CD4-positive, alpha-beta T cell (primary cell): Measurements from ENCODE around the gene NUDT9. TPM values are rescaled to one million over a fixed set of nuclear protein-coding genes. Genes with fewer than 3 reads are reported as not detected.

Experiments used
- ATAC-seq: fragments of 200-7000 bp; cut with Tn5 transposase; one replicate; pipeline ENCODE4 v1.10.0; 2022; ENCODE audit warnings: mild to moderate bottlenecking; ENCODE audit not compliant: poor library complexity
- CTCF ChIA-PET: fragments of 350-600 bp; sonication (Branson Sonifier 250); formaldehyde crosslinking; loops from one replicate; lab custom pipeline; 2021; ENCODE audit warnings: antibody characterized with exemption, inconsistent platforms; lab: Charles Lee
- POLR2A ChIA-PET: fragments of 350-600 bp; sonication (Branson Sonifier 250); formaldehyde crosslinking; loops from one replicate; lab custom pipeline; 2021; ENCODE audit warnings: antibody characterized with exemption, inconsistent platforms; lab: Charles Lee
- DNase-seq, 14 experiments: peaks; one replicate each; pipeline ENCODE4 v3.0.0-alpha.2; 2013 to 2020; ENCODE audit warnings: mixed read lengths in 2 of 14
- H3K27ac ChIP-seq, 2 donors: one replicate each; pipeline versions ENCODE4 v1.5.1 to v1.7.0; 2013; ENCODE audit warnings: low read length in 2 of 2, low read depth in 1 of 2, mild to moderate bottlenecking in 1 of 2
- H3K27me3 ChIP-seq, 2 experiments: 1 replicate in 1 of 2; 2 replicates in 1 of 2; pipeline versions ENCODE4 v1.6.1 to v1.7.0; 2013; ENCODE audit warnings: low read length in 2 of 2, control low read depth in 1 of 2, mild to moderate bottlenecking in 1 of 2, moderate library complexity in 1 of 2; ENCODE audit not compliant: insufficient read depth in 2 of 2, control insufficient read depth in 1 of 2
- H3K36me3 ChIP-seq: one replicate; pipeline ENCODE4 v1.6.1; 2013; ENCODE audit warnings: low read length, control low read depth; ENCODE audit not compliant: insufficient read depth
- H3K4me1 ChIP-seq: one replicate; pipeline ENCODE4 v1.6.1; 2013; ENCODE audit warnings: low read length, control low read depth; ENCODE audit not compliant: insufficient read depth
- H3K4me3 ChIP-seq: one replicate; pipeline ENCODE4 v1.5.1; 2013; ENCODE audit warnings: mild to moderate bottlenecking, low read length, moderate library complexity
- H3K9me3 ChIP-seq, 2 experiments: 1 replicate in 1 of 2; 2 replicates in 1 of 2; pipeline versions ENCODE4 v1.6.1 to v1.7.0; 2013; ENCODE audit warnings: low read length in 2 of 2, mild to moderate bottlenecking in 2 of 2, control low read depth in 1 of 2, moderate library complexity in 1 of 2; ENCODE audit not compliant: control insufficient read depth in 1 of 2, insufficient read depth in 1 of 2
- H3K27ac Mint-ChIP-seq: one replicate; pipeline ENCODE4 v1.8.0; 2020; ENCODE audit warnings: mixed read lengths
- H3K27me3 Mint-ChIP-seq: one replicate; pipeline ENCODE4 v1.8.0; 2021; ENCODE audit warnings: mixed read lengths
- H3K36me3 Mint-ChIP-seq: one replicate; pipeline ENCODE4 v1.8.0; 2021; ENCODE audit warnings: low read depth, mixed read lengths
- H3K4me1 Mint-ChIP-seq: one replicate; pipeline ENCODE4 v1.8.0; 2021; ENCODE audit warnings: low read depth, mixed read lengths
- H3K4me3 Mint-ChIP-seq: one replicate; pipeline ENCODE4 v1.8.0; 2020; ENCODE audit warnings: mild to moderate bottlenecking, mixed read lengths
- H3K9me3 Mint-ChIP-seq: one replicate; pipeline ENCODE4 v1.8.0; 2020; ENCODE audit warnings: mixed read lengths
- CTCF ChIP-seq: fragments of 200-600 bp; IDR thresholded peaks from one replicate; pipeline ENCODE4 v1.8.0; 2022; ENCODE audit warnings: antibody characterized with exemption, mild to moderate bottlenecking
- intact Hi-C, 2 experiments: fragments of 100-400 bp; cut with DNase I in 1 of 2; cut with micrococcal nuclease in 1 of 2; formaldehyde crosslinking; loops; one replicate each; pipeline versions ENCODE4 v1.15.1 to v1.9.0; 2023 to 2025; cut with DNase I, micrococcal nuclease
- total RNA-seq, 174 experiments: library from RNA in 2 of 174; stranded (reverse) in 2 of 174; gene quantifications; one replicate each; pipeline ENCODE4 v1.2.3 and lab custom pipeline; 2021 to 2026

The NUDT9 gene
- total RNA-seq, 2 experiments from 2014 or later = 4.4 to 4.8 TPM

GRCh38 chr4:87451537-87451936 is 29.2 kb downstream of the NUDT9 start:
- Histone ChIP-seq H3K4me3 (no peak overlapping the region), H3K4me1 (no peaks in the 10 kb centered on the region), H3K36me3 (peaks cover 37% of the 10 kb centered on the region), H3K9me3 (no peaks in the 10 kb centered on the region), H3K27ac (no peak overlapping the region), H3K27me3 (no peaks in the 10 kb centered on the region)
- H3K4me3 Mint-ChIP-seq = no peak overlapping the region
- no peak overlapping the region for H3K27ac Mint-ChIP-seq
- H3K4me1 Mint-ChIP-seq = no peaks in the 10 kb centered on the region
- ATAC-seq (no peak), DNase-seq (no peak)
- peaks cover 69% of the 10 kb centered on the region for H3K36me3 Mint-ChIP-seq
- ChIA-PET CTCF (no interaction called here), POLR2A (no interaction called here)
- intact Hi-C loops = no loop called here
- no peaks in the 10 kb centered on the region for H3K9me3 Mint-ChIP-seq
- no peaks in the 10 kb centered on the region for H3K27me3 Mint-ChIP-seq
- no peak for TF ChIP-seq CTCF

GRCh38 chr4:87458913-87459312 is 36.5 kb downstream of the NUDT9 start:
- Histone ChIP-seq H3K27ac (no peak overlapping the region), H3K27me3 (no peaks in the 10 kb centered on the region), H3K9me3 (no peaks in the 10 kb centered on the region), H3K4me3 (no peak overlapping the region), H3K36me3 (peaks cover 28% of the 10 kb centered on the region), H3K4me1 (no peaks in the 10 kb centered on the region)
- ChIA-PET CTCF (interaction anchor here (1.7 kb wide), 1 partner anchor 83 kb away, joined by 9 read pairs; no protein-coding TSS in a partner anchor), POLR2A (no interaction called here)
- DNase-seq (no peak), ATAC-seq (no peak)
- Mint-ChIP-seq H3K4me1 (no peaks in the 10 kb centered on the region), H3K27me3 (no peaks in the 10 kb centered on the region), H3K4me3 (no peak overlapping the region), H3K9me3 (no peaks in the 10 kb centered on the region), H3K36me3 (peaks cover 60% of the 10 kb centered on the region), H3K27ac (no peak overlapping the region)
- intact Hi-C loops = no loop called here
- no peak for TF ChIP-seq CTCF

- no peak overlapping the region for H3K4me3 ChIP-seq
- no peaks in the 10 kb centered on the region for H3K4me1 Mint-ChIP-seq
These were observed 38.9 kb downstream of the NUDT9 start for GRCh38 chr4:87461281-87461700.

More at GRCh38 chr4:87461281-87461700, 38.9 kb downstream of the NUDT9 start:
- no peak overlapping the region for H3K4me3 Mint-ChIP-seq
- CTCF ChIA-PET = interaction anchor here (0.8 kb wide), 1 partner anchor 85 kb away, joined by 4 read pairs; no protein-coding TSS in a partner anchor
- POLR2A ChIA-PET = no interaction called here
- TF ChIP-seq CTCF = no peak
- no peaks in the 10 kb centered on the region for H3K27me3 Mint-ChIP-seq
- ATAC-seq (no peak), DNase-seq (no peak)
- H3K9me3 Mint-ChIP-seq = no peaks in the 10 kb centered on the region
- peaks cover 19% of the 10 kb centered on the region for H3K36me3 ChIP-seq
- intact Hi-C loops = no loop called here
- H3K36me3 Mint-ChIP-seq = peaks cover 37% of the 10 kb centered on the region
- no peak overlapping the region for H3K27ac ChIP-seq
- H3K27me3 ChIP-seq = no peaks in the 10 kb centered on the region
- no peaks in the 10 kb centered on the region for H3K4me1 ChIP-seq
- H3K27ac Mint-ChIP-seq = no peak overlapping the region
- no peaks in the 10 kb centered on the region for H3K9me3 ChIP-seq
